Kidney (tissue), 14 donors: ENCODE data around the gene TEAD1. TPM values are rescaled to one million over a fixed set of nuclear protein-coding genes. Genes with fewer than 3 reads are reported as not detected.

Experiments
- DNase-seq, 5 donors: peaks; one replicate each; pipeline ENCODE4 v3.0.0-alpha.2; 2013 to 2020
- FAIRE-seq: peaks from 2 replicates; lab custom pipeline; 2012; peaks lifted over from hg19 to GRCh38; lab: Jason Lieb, UNC
- H3K27ac ChIP-seq, 2 donors: one replicate each; pipeline ENCODE4 v1.7.0; 2013; ENCODE audit warnings: low read depth in 2 of 2, low read length in 2 of 2, inconsistent platforms in 1 of 2
- H3K27me3 ChIP-seq: one replicate; pipeline ENCODE4 v1.7.1; 2013; ENCODE audit warnings: low read length, inconsistent platforms; ENCODE audit not compliant: control insufficient read depth, insufficient read depth
- H3K36me3 ChIP-seq, 3 donors: one replicate each; pipeline versions ENCODE4 v1.7.0 to v1.7.1; 2013; ENCODE audit warnings: low read length in 3 of 3, control low read depth in 1 of 3, inconsistent platforms in 1 of 3; ENCODE audit not compliant: insufficient read depth in 3 of 3, control insufficient read depth in 2 of 3
- H3K4me1 ChIP-seq, 3 donors: one replicate each; pipeline versions ENCODE4 v1.7.0 to v1.7.1; 2013; ENCODE audit warnings: low read length in 3 of 3, inconsistent platforms in 1 of 3, low read depth in 1 of 3; ENCODE audit not compliant: control insufficient read depth in 2 of 3, insufficient read depth in 2 of 3
- H3K4me3 ChIP-seq, 3 donors: one replicate each; pipeline versions ENCODE4 v1.7.0 to v1.8.1; 2013; ENCODE audit warnings: low read length in 3 of 3, control low read depth in 1 of 3, inconsistent platforms in 1 of 3
- H3K9ac ChIP-seq, 3 donors: one replicate each; pipeline versions ENCODE4 v1.7.0 to v1.7.1; 2013; ENCODE audit warnings: low read length in 3 of 3, control low read depth in 1 of 3, inconsistent platforms in 1 of 3
- H3K9me3 ChIP-seq, 3 donors: one replicate each; pipeline versions ENCODE4 v1.7.0 to v1.7.1; 2013; ENCODE audit warnings: low read length in 3 of 3, control low read depth in 1 of 3, inconsistent platforms in 1 of 3; ENCODE audit not compliant: control insufficient read depth in 2 of 3, insufficient read depth in 1 of 3
- intact Hi-C: fragments of 100-400 bp; cut with DNase I; formaldehyde crosslinking; loops from one replicate; pipeline ENCODE4 v1.11.1; 2022
- polyA plus RNA-seq: library from polyadenylated mRNA; stranded (reverse); fragments of 350-450 nt; fragmentation: Illumina TruSeq; extraction: RNeasy Lipid Tissue Mini Kit (QIAGEN cat#74804); gene quantifications from one replicate; pipeline ENCODE4 v1.2.3, GENCODE V29; 2014; ENCODE audit warnings: low read depth, low replicate concordance; ENCODE audit not compliant: insufficient read depth
- total RNA-seq: library from RNA; stranded (reverse); fragmentation: NEBNext Ultra II Directional; extraction: Animal tissue kit (Norgen Biotek cat#: 25700); gene quantifications from one replicate; pipeline ENCODE4 v1.2.1, GENCODE V29; 2021
- TF ChIP-seq, protein P1 (sequence below): IDR thresholded peaks from 3 replicates; pipeline ENCODE4 v1.5.1; 2012; ENCODE audit warnings: mild to moderate bottlenecking, moderate library complexity, borderline replicate concordance; ENCODE audit not compliant: insufficient read depth; ENCODE audit errors: extremely low read depth
- donor health status: control.
- donor health status: control.
- donor health status: control.
- donor health status: control.
- donor health status: control.
- donor health status: DM: yes; HTN: yes; CAD: no.
- donor health status: Normal renal cell carcinoma (clear cell type).

TEAD1 gene
- total and polyA plus RNA-seq, 2 donors from 2014 or later, result 7.6 to 77.2 TPM

DNA sequence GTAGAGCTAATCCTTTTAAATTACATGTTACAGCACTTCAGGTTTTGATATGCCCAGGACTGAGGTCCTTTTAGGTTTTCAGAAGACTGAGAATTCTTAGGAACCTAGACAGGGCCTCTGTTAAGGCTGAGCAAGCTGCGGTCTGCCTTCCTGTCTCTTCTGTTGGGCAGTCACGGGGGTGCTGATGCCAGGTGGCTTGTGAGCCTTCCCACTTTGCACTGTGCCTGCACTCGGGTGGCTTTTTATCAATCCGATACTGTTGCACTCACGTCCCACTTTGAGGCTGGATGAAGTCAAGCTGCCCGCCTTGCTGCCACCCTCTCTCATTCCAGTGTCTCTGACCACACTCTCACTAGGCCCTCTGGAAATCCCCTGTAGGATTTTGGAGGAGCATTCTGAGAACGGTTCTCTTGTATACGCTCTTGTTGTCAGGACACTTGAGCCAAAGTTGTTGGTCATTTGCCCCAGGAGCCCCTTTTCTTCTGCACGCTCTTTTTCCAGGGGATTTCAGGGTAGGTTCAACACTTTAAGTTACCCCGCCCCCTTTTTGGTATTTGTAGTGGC is 141.8 kb downstream of the TEAD1 start:
- Histone ChIP-seq H3K36me3 (no peaks in the 10 kb centered on the region), H3K27ac (no peak overlapping the region), H3K9me3 (no peaks in the 10 kb centered on the region), H3K4me3 (no peak overlapping the region), H3K9ac (no peak overlapping the region), H3K27me3 (no peaks in the 10 kb centered on the region), H3K4me1 (peaks cover 0 to 16% (median 7%) of the 10 kb centered on the region in 3 donors)
- no peak for FAIRE-seq
- no peak for DNase-seq
- intact Hi-C loops, result no loop called here
- TF ChIP-seq, protein P1, sequence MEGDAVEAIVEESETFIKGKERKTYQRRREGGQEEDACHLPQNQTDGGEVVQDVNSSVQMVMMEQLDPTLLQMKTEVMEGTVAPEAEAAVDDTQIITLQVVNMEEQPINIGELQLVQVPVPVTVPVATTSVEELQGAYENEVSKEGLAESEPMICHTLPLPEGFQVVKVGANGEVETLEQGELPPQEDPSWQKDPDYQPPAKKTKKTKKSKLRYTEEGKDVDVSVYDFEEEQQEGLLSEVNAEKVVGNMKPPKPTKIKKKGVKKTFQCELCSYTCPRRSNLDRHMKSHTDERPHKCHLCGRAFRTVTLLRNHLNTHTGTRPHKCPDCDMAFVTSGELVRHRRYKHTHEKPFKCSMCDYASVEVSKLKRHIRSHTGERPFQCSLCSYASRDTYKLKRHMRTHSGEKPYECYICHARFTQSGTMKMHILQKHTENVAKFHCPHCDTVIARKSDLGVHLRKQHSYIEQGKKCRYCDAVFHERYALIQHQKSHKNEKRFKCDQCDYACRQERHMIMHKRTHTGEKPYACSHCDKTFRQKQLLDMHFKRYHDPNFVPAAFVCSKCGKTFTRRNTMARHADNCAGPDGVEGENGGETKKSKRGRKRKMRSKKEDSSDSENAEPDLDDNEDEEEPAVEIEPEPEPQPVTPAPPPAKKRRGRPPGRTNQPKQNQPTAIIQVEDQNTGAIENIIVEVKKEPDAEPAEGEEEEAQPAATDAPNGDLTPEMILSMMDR, result no peak

DNA sequence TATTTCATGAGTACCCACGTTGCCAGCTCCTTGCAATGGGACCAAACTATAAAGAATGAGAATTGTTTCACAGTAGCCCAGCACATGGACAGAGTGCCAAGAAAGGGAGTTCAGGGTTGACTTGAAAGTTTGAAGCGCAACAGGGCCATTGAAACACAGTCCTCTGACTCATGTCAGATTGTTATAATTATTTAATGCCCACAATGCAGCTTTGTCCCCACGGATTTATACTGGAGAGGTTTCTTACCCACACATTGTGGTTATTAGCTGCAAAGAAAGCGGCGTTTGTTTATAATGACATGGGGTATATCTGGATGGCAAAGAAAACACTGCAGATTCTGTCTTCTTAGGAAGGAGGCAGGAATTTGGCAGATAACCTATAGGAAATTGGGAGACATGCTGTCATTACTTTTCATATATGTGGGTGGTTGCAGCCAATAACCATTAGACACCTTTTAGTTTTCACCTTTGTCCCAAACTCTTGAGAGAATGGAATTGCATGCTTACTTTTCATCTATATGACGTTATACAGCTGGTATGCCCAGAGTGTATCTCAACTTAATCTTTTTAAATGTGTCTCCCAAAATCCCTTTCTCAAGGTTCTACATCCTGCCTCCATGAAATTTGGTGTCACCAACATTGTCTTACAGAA is 143.6 kb downstream of the TEAD1 start:
- FAIRE-seq (no peak), DNase-seq (no peak)
- TF ChIP-seq, protein P1, result no peak
- H3K9me3 ChIP-seq, result no peaks in the 10 kb centered on the region
- H3K27ac ChIP-seq, result no peak overlapping the region
- no peak overlapping the region for H3K4me3 ChIP-seq
- H3K36me3 ChIP-seq, result no peaks in the 10 kb centered on the region
- H3K4me1 ChIP-seq, result peaks cover 0 to 14% (median 7%) of the 10 kb centered on the region in 3 donors
- no peak overlapping the region for H3K9ac ChIP-seq
- intact Hi-C loops, result no loop called here
- no peaks in the 10 kb centered on the region for H3K27me3 ChIP-seq

DNA sequence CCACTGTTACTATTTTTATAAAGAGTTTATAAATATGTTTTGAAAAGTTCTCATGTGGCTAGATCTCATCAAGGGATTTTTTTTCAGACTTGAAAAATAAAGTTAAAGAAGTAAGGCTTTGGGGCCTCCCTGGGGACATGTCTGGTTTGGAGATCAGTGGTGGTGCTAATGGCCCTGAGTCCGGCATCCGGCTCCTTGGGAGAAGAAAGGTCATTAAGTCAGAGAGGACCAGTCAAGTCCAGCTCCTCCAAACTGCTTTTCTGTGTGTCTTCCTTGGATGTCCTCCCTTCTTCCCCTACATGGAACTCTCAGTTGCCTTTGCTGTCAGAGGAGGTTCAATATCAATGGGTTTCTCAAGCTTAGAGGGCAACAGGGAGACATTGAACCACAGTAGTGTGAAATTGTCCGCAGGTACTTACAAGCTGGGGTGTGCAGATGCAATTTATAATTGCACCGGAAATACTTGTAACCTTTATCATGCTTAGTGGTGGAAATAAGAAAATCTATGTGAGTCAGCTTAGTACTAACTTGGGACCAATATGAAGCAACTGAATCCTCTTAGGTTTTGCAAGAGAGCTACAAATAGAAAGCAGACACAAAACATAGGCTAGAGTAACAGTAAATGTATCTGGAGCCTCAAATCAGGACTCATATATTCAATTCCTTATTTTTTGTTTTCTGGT is 144.3 kb downstream of the TEAD1 start:
- DNase-seq (no peak), FAIRE-seq (no peak)
- Histone ChIP-seq H3K9ac (no peak overlapping the region), H3K36me3 (no peaks in the 10 kb centered on the region), H3K27me3 (no peaks in the 10 kb centered on the region), H3K4me3 (no peak overlapping the region), H3K27ac (no peak overlapping the region), H3K4me1 (peaks cover 4 to 17% (median 7%) of the 10 kb centered on the region in 3 donors), H3K9me3 (no peaks in the 10 kb centered on the region)
- TF ChIP-seq, protein P1, result no peak
- intact Hi-C loops, result no loop called here
